ENCODE measurements around the gene ARNT2. TPM values are rescaled to one million over a fixed set of nuclear protein-coding genes. Genes with fewer than 3 reads are reported as not detected.
"Not testable (repeated sequence)": the region's sequence is repeated elsewhere in the genome, so short reads cannot be mapped to it uniquely, and the experiment has no call there.

The ARNT2 gene
- not detected for total RNA-seq

DNA sequence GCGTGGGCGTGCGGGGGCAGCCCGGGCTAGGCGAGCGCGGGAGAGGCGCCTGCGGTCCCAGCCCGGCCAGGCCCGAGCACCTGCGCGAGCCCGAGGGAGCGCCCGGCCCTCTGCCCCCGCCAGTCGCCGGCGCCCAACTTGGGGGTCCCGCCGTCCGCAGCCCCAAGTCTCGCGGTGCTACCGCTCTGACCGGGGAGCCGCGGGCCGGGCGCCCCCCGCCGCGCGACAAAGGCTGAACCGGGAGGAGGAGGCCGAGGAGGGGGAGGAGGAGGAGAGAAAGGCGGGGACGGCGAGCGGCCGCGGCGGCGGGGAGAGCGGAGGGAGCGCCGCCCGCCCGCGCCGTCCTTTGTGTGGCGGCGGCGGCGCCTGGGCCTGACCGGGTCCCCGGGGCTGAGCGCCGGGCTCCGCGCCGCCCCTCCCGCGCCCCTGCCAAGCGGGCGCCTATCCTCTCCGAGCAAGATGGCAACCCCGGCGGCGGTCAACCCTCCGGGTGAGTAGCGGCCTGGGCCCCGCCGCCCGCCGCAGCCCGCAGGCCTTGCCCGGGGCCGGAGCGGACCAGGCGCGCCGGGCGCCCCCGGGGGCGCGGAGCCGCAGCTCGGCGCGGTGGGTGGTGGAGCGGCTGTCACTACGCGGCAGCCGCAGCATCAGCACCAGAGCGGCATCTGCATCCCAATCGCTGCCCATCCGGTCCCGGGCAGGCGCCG lies at the start of gene ARNT2:
Gene ARNT2, plus strand, starts transcription at position 326 of the 704 bp plus-strand sequence. Its CDS starts 134 bp downstream, at position 460.
- CTCF ChIA-PET, result no interaction called here
- H3K36me3 Mint-ChIP-seq, result no peaks in the 10 kb centered on the region
- no peak for ATAC-seq
- H3K4me3 Mint-ChIP-seq, result no peak within 1 kb of the TSS
- peaks cover 4% of the 10 kb centered on the region for H3K4me1 Mint-ChIP-seq
- H3K9me3 Mint-ChIP-seq (ENCODE audit: low read depth), result no peaks in the 10 kb centered on the region
- no peak for DNase-seq
- H3K27ac Mint-ChIP-seq, result no peak within 1 kb of the TSS
- peaks cover 65% of the 10 kb centered on the region for H3K27me3 Mint-ChIP-seq

DNA sequence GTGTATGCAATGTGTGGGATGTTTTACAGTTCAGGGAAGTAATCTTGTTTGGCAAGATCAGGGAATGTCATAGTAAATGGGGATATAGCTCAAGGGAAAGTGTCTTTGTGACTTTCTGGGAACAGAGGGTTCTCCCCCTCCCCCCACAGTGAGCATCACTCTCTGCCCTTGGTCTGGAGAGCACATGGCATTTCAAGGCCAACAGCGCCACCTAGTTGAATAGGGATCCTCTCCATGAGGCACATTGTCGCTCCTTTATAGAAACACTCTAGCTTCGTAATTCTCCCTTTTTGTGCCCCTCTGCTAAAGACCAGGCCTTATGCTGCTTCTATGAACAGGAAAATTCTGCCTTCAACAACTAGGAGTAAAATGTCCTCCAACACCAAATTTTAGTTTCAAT lies 37.1 kb upstream of the ARNT2 start:
- H3K27ac Mint-ChIP-seq, result no peak overlapping the region
- DNase-seq (no peak), ATAC-seq (no peak)
- H3K4me1 Mint-ChIP-seq, result no peaks in the 10 kb centered on the region
- H3K36me3 Mint-ChIP-seq, result no peaks in the 10 kb centered on the region
- no peak overlapping the region for H3K4me3 Mint-ChIP-seq
- H3K9me3 Mint-ChIP-seq (ENCODE audit: low read depth), result peaks cover 12% of the 10 kb centered on the region
- CTCF ChIA-PET, result no interaction called here
- H3K27me3 Mint-ChIP-seq, result no peaks in the 10 kb centered on the region

DNA sequence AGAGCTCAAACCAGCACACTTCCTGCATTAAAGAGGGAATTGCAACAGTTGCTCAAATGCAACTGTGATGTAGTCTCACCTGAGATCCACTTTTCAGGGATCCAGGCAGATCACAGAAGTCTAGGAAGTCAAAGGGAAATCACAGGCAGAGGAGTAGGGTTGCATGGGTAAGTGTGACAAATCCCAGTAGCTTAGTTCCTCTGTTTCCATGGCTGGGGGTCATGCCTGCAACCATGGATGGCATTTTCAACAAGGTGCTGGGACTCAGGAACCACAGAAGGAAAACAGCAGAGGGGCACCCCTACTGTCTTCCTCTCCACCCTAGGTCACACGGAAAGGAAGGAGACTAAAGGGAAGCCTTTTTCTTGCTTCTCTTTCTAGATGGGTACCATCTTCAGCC lies 36.5 kb upstream of the ARNT2 start:
- CTCF ChIA-PET, result no interaction called here
- no peak overlapping the region for H3K4me3 Mint-ChIP-seq
- no peaks in the 10 kb centered on the region for H3K27me3 Mint-ChIP-seq

DNA sequence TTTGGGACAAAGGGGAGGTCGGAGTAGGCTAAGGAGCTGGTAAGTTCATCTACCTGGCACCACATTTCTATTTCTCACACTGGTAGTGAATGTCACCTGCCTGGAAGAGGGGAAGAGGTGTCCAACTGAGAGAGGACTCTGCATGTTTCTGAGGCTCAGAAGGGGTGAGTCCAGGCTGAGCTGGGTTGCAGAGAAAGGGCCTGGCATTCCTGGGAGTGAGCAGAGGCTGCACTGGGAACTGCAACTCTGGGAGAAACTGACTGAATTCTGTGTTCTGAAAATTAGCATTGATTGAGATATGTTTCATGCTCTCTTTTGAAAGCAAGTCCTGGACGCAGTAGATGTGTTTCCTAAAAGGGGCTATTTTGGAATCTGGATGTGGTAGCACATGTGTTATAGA lies 32.3 kb upstream of the ARNT2 start:
- ATAC-seq (no peak), DNase-seq (no peak)
- no peaks in the 10 kb centered on the region for H3K36me3 Mint-ChIP-seq
- H3K9me3 Mint-ChIP-seq (ENCODE audit: low read depth), result peaks cover 11% of the 10 kb centered on the region
- H3K4me1 Mint-ChIP-seq, result no peaks in the 10 kb centered on the region
- no peak overlapping the region for H3K4me3 Mint-ChIP-seq
- no peak overlapping the region for H3K27ac Mint-ChIP-seq
- CTCF ChIA-PET, result no interaction called here
- H3K27me3 Mint-ChIP-seq, result no peaks in the 10 kb centered on the region

More for the DNA sequence above, 36.5 kb upstream of the ARNT2 start:
- H3K9me3 Mint-ChIP-seq (ENCODE audit: low read depth), result peaks cover 12% of the 10 kb centered on the region
- no peak for ATAC-seq
- H3K27ac Mint-ChIP-seq, result no peak overlapping the region
- H3K36me3 Mint-ChIP-seq, result no peaks in the 10 kb centered on the region
- H3K4me1 Mint-ChIP-seq, result no peaks in the 10 kb centered on the region
- DNase-seq, result no peak

DNA sequence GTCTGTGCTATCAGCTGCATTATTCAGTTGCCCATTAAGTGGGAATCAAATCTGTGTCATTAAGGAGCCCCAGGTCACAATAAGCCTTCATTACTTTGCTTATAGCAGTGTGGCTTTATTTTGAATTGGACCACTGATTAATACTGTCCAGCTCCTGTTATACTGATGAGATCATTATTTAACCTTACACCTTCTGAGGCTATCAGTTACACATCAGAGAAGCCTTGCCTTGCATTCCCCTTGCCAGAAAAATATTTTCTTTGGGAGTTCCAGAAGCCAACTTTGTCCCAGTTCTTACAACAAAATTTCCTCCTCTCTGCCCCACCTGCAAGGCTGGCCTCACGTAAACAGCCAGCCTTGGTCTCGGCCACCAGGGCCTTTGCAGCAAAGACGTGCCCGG lies 29.7 kb upstream of the ARNT2 start:
- ATAC-seq (no peak), DNase-seq (no peak)
- no peaks in the 10 kb centered on the region for H3K9me3 Mint-ChIP-seq (ENCODE audit: low read depth)
- CTCF ChIA-PET, result no interaction called here
- H3K4me3 Mint-ChIP-seq, result no peak overlapping the region
- no peaks in the 10 kb centered on the region for H3K27me3 Mint-ChIP-seq
- no peak overlapping the region for H3K27ac Mint-ChIP-seq
- H3K36me3 Mint-ChIP-seq, result no peaks in the 10 kb centered on the region
- no peaks in the 10 kb centered on the region for H3K4me1 Mint-ChIP-seq

DNA sequence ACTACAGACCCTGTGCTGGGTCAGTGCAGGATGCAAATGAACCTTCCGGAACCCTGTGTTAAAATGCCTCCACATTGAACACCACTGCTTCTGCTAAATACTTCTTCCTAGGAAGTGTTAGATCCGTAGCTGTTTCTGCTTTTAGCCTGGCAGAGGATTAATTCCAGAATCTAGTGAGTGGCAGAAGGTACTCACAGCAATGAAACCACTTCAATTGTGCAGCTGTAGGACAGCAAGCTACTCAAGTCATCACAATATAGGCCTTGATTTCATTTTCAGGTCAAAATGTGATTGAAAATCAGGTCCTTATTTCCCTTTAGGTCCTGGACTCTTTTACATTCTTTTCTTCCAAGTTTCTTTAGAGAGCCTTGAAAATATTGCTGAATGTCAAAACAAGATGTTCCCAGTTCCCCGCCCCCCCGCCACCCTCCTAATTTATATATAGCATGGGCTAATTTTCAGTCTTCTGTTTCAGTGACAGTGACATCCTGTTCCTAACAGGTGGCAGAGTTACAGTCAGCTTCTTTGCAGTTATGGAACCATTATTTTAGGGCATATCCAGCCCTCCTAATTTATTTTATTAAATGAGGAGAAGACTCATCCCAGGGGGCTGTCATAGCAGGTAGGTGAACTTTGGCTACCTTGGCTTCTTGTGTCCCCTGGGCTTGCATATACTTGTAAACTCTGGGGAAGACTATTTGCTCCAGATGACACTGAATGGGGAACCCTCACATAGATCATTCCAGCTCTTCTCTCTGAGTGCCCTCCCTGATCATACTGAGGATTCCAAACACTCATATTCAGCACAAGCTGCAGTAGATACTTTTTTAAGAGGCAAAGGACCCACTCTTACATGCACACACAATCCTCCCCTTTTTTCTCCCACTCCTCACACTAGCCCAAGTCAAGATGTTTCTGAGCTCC lies 28.0 kb upstream of the ARNT2 start:
- Mint-ChIP-seq H3K27me3 (no peaks in the 10 kb centered on the region), H3K36me3 (no peaks in the 10 kb centered on the region), H3K4me3 (no peak overlapping the region), H3K27ac (no peak overlapping the region), H3K9me3 (ENCODE audit: low read depth) (no peaks in the 10 kb centered on the region), H3K4me1 (no peaks in the 10 kb centered on the region)
- ATAC-seq (no peak), DNase-seq (no peak)
- CTCF ChIA-PET, result no interaction called here

DNA sequence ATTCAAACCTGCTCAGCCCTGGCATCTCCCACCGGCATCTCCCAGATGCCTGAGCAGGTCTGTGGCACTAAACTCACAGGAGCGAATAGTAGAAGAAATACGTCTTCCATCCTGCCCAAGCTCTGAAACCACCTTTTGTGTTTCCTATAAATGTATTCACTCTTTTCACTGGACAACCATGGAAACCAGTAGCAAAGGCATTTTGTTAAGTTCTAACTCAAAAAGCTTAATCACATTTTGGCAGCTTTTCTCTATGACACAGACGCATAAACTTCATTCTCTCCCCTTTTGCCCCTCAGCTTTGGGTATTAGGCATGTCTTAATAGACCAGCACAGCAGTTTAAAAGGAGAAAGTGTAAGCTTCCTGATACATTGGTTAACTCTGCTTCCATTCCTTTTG lies 24.5 kb upstream of the ARNT2 start:
- no peak for DNase-seq
- Mint-ChIP-seq H3K4me3 (no peak overlapping the region), H3K9me3 (ENCODE audit: low read depth) (no peaks in the 10 kb centered on the region), H3K4me1 (no peaks in the 10 kb centered on the region), H3K27me3 (peaks cover 3% of the 10 kb centered on the region), H3K36me3 (no peaks in the 10 kb centered on the region), H3K27ac (no peak overlapping the region)
- CTCF ChIA-PET, result no interaction called here
- ATAC-seq, result no peak

DNA sequence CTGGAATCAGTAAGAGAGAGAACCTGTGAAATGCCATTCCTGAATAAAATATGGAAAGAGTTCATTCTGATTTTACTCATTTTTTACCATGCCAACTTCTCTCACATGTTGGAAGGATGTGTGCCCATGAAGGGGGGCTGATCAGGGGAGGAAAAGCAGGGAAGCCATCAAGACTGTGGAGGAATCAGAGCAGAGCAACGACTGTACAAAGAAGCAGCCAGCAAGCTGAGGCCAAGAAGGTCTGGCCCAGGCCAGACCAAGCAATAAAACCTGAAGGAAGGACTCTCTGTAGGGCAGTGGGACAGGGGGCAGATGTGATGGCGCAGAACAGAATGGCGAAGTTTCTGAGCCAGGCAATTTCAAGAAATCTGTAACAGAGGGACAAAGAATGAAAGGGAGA lies 24.0 kb upstream of the ARNT2 start:
- Mint-ChIP-seq H3K27me3 (peaks cover 3% of the 10 kb centered on the region), H3K4me3 (no peak overlapping the region), H3K27ac (no peak overlapping the region), H3K36me3 (no peaks in the 10 kb centered on the region), H3K9me3 (ENCODE audit: low read depth) (no peaks in the 10 kb centered on the region), H3K4me1 (no peaks in the 10 kb centered on the region)
- ATAC-seq (no peak), DNase-seq (no peak)
- CTCF ChIA-PET, result no interaction called here

DNA sequence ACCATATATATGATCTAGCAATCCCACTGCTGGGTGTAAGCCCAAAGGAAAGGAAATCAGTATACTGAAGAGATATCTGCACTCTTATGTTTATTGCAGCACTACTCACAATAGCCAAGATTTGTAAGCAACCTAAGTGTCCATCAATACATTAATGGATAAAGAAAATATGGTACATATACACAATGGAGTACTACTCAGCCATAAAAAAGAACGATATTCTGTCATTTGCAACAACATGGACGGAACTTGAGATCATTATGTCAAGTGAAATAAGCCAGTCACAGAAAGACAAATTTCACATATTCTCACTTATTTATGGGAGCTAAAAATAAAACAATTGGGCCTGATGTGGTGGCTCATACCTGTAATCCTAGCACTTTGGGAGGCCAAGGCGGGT lies 21.9 kb upstream of the ARNT2 start:
- no peaks in the 10 kb centered on the region for H3K9me3 Mint-ChIP-seq (ENCODE audit: low read depth)
- DNase-seq, result no peak
- peaks cover 3% of the 10 kb centered on the region for H3K27me3 Mint-ChIP-seq
- CTCF ChIA-PET, result no interaction called here
- no peak for ATAC-seq
- no peaks in the 10 kb centered on the region for H3K4me1 Mint-ChIP-seq
- H3K4me3 Mint-ChIP-seq, result no peak overlapping the region
- no peaks in the 10 kb centered on the region for H3K36me3 Mint-ChIP-seq
- H3K27ac Mint-ChIP-seq, result no peak overlapping the region

DNA sequence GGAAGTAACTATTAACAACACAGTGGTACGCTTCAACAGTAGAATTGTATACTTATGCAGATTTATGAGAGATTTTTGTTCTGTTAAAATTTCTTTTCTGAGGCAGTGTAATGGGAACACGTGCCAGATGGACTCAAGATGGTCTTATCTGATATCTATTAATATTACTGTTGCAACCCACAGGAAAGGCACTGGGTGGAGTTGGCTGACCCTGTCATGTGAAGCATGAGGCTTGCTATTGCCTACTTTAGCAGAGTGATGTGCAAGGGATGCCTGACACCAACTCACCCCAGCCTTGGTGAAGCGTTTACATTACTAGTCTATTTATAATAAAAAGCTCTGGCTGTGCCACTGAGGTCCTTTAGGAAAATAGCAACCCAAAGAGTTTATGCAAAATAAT lies 19.8 kb upstream of the ARNT2 start:
- Mint-ChIP-seq H3K36me3 (no peaks in the 10 kb centered on the region), H3K9me3 (ENCODE audit: low read depth) (no peaks in the 10 kb centered on the region), H3K27ac (no peak overlapping the region), H3K4me1 (no peaks in the 10 kb centered on the region), H3K27me3 (peaks cover 5% of the 10 kb centered on the region), H3K4me3 (no peak overlapping the region)
- no peak for DNase-seq
- ATAC-seq, result no peak
- CTCF ChIA-PET, result no interaction called here

DNA sequence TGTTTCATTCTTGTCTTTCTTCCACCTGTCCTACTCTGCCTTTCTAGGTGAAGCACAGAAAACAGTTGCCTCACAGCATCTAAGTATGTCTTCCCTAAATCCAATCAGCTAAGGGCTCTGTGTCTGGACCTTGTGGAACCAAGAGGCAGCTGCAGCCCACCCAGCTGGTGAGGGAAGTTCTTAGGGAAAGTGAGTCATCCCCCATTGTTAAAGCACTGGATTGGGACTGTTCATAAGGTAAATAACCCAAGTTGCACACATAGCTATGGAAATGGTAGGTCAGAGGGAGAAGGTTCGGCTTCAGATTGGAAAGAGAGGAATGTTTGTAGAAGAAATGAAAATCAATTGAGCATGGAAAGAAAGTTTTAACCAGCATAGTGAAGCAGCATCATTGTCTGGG lies 18.0 kb upstream of the ARNT2 start:
- ATAC-seq (no peak), DNase-seq (no peak)
- Mint-ChIP-seq H3K4me1 (no peaks in the 10 kb centered on the region), H3K9me3 (ENCODE audit: low read depth) (no peaks in the 10 kb centered on the region), H3K27me3 (peaks cover 5% of the 10 kb centered on the region), H3K4me3 (no peak overlapping the region), H3K27ac (no peak overlapping the region), H3K36me3 (no peaks in the 10 kb centered on the region)
- CTCF ChIA-PET, result no interaction called here

DNA sequence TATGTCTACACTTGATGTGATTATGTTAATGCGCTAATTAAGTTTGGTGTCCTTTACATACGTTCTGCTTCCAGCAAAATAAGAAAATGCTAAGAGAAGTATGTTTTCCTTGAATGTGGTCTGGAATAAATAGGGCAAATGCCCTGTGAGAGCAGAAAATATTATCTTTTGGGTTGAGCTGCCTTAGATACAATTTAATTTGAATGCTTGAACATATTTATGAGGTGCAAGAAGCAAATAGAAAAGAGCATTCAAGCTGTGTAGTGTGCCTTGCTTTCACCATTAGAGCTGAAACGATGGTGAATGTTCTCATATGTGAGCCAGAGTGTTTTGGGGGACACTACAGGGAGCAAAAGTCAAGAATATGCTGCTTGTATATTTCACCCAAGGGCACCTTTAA lies 15.9 kb upstream of the ARNT2 start:
- H3K4me3 Mint-ChIP-seq, result no peak overlapping the region
- no peaks in the 10 kb centered on the region for H3K9me3 Mint-ChIP-seq (ENCODE audit: low read depth)
- no peak for ATAC-seq
- peaks cover 2% of the 10 kb centered on the region for H3K27me3 Mint-ChIP-seq
- no peaks in the 10 kb centered on the region for H3K36me3 Mint-ChIP-seq
- H3K27ac Mint-ChIP-seq, result no peak overlapping the region
- H3K4me1 Mint-ChIP-seq, result no peaks in the 10 kb centered on the region
- CTCF ChIA-PET, result no interaction called here
- DNase-seq, result no peak

DNA sequence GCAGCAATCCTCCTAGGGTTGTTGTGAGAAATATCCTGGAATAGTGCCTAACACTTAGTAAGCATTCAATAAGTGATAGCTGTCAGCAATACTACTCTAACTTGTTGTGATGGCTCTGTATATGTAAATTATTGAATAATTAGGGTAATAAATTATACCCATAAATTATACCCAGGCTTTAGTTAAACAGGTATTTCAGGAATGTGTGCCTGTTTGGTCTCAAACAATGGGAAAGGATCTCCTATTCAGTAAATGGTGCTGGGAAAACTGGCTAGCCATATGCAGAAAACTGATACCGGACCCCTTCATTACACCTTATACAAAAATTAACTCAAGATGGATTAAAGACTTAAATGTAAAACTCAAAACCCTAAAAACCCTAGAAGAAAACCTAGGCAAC lies 14.8 kb upstream of the ARNT2 start:
- peaks cover 2% of the 10 kb centered on the region for H3K27me3 Mint-ChIP-seq
- H3K4me3 Mint-ChIP-seq, result no peak overlapping the region
- H3K27ac Mint-ChIP-seq, result no peak overlapping the region
- ATAC-seq (no peak), DNase-seq (no peak)
- CTCF ChIA-PET, result no interaction called here
- H3K9me3 Mint-ChIP-seq (ENCODE audit: low read depth), result no peaks in the 10 kb centered on the region
- H3K36me3 Mint-ChIP-seq, result no peaks in the 10 kb centered on the region
- no peaks in the 10 kb centered on the region for H3K4me1 Mint-ChIP-seq

DNA sequence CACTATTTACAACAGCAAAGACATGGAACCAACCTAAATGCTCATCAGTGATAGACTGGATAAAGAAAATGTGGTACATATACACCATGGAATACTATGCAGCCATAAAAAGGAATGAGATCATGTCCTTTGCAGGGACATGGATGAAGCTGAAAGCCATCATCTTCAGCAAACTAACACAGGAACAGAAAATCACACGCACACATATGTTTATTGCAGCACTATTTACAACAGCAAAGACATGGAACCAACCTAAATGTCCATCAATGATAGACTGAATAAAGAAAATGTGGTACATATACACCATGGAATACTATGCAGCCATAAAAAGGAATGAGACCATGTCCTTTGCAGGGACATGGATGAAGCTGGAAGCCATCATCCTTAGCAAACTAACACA lies 13.2 kb upstream of the ARNT2 start:
- CTCF ChIA-PET; H3K27me3 Mint-ChIP-seq; H3K4me3 Mint-ChIP-seq; ATAC-seq; H3K9me3 Mint-ChIP-seq (ENCODE audit: low read depth); H3K4me1 Mint-ChIP-seq; H3K36me3 Mint-ChIP-seq; DNase-seq; H3K27ac Mint-ChIP-seq: not testable (repeated sequence)
